Fibroblast of villous mesenchyme (primary cell): ENCODE results near the gene REV1. TPM values are rescaled to one million over a fixed set of nuclear protein-coding genes. Genes with fewer than 3 reads are reported as not detected.

Experiments
- total RNA-seq: library from RNA; depleted of rRNA; stranded (reverse); fragments of >200 nt; gene quantifications from 2 replicates; pipeline ENCODE4 v1.2.3, GENCODE V29; 2012

The REV1 gene
- total RNA-seq, 1 donor: 44.0 TPM

Other genes starting within 250 kb of the REV1 start
- gene LYG2, start 234.4 kb downstream of the REV1 start, total RNA-seq: not detected in 2 replicates
- 0.32 and 0.43 TPM in 2 replicates for gene LYG1, start 188.8 kb downstream of the REV1 start, total RNA-seq
- 86.3 and 115 TPM in 2 replicates for gene TXNDC9, start 153.7 kb downstream of the REV1 start, total RNA-seq
- 15.8 and 19.0 TPM in 2 replicates for gene EIF5B, start 152.6 kb downstream of the REV1 start, total RNA-seq